Epithelial cell of proximal tubule (primary cell): ENCODE results near the gene CAMTA2. TPM values are rescaled to one million over a fixed set of nuclear protein-coding genes. Genes with fewer than 3 reads are reported as not detected.

ENCODE experiments used
- DNase-seq: peaks from one replicate; pipeline ENCODE4 v3.0.0-alpha.2; 2011; ENCODE audit warnings: low read depth
- H3K4me3 ChIP-seq: 2 replicates; pipeline ENCODE4 v1.5.1; 2011; ENCODE audit warnings: low read depth, mild to moderate bottlenecking, low read length
- total RNA-seq: library from RNA; depleted of rRNA; stranded (reverse); fragments of >200 nt; gene quantifications from 2 replicates; pipeline ENCODE4 v1.2.3, GENCODE V29; 2015
- TF ChIP-seq, protein P1 (sequence below): conservative IDR thresholded peaks from 2 replicates; pipeline ENCODE4 v1.5.1; 2012; ENCODE audit warnings: low read depth, mild to moderate bottlenecking, low read length

CAMTA2 gene
- total RNA-seq, 1 donor from 2014 or later = 16.7 TPM

DNA sequence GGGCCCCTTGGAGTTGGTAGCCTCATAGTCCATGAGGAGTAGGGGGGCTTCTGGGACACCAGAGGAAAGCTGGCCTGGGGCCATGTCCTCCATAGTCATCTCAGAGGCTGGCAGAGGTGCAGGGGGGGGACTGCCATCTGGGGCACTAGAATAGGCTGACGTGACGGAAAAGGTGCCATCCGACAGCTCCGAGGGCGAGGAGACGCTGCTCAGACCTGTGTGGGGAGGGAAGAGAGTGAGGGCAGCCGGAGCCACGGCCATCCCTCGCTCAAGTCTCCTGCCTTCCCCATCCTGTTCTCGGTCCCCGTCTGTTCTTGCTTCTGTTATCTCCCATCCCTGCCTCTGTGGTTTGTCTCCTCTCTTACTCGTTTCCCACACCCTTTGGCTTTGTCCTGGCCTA lies 15.2 kb downstream of the CAMTA2 start:
- H3K4me3 ChIP-seq = no peak overlapping the region
- TF ChIP-seq, protein P1, sequence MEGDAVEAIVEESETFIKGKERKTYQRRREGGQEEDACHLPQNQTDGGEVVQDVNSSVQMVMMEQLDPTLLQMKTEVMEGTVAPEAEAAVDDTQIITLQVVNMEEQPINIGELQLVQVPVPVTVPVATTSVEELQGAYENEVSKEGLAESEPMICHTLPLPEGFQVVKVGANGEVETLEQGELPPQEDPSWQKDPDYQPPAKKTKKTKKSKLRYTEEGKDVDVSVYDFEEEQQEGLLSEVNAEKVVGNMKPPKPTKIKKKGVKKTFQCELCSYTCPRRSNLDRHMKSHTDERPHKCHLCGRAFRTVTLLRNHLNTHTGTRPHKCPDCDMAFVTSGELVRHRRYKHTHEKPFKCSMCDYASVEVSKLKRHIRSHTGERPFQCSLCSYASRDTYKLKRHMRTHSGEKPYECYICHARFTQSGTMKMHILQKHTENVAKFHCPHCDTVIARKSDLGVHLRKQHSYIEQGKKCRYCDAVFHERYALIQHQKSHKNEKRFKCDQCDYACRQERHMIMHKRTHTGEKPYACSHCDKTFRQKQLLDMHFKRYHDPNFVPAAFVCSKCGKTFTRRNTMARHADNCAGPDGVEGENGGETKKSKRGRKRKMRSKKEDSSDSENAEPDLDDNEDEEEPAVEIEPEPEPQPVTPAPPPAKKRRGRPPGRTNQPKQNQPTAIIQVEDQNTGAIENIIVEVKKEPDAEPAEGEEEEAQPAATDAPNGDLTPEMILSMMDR = no peak
- DNase-seq = no peak

- no peak for DNase-seq
- H3K4me3 ChIP-seq = no peak overlapping the region
- TF ChIP-seq, protein P1 = no peak
Observed at GRCh38 chr17:4971826-4972225, 15.6 kb downstream of the CAMTA2 start.

GRCh38 chr17:4970273-4970672 lies 17.2 kb downstream of the CAMTA2 start:
- H3K4me3 ChIP-seq = no peak overlapping the region
- DNase-seq = no peak
- TF ChIP-seq, protein P1 = no peak

GRCh38 chr17:4969551-4970173 lies 17.8 kb downstream of the CAMTA2 start:
- H3K4me3 ChIP-seq = peak overlapping the region; percentile 82
- DNase-seq = no peak
- TF ChIP-seq, protein P1 = no peak

DNA sequence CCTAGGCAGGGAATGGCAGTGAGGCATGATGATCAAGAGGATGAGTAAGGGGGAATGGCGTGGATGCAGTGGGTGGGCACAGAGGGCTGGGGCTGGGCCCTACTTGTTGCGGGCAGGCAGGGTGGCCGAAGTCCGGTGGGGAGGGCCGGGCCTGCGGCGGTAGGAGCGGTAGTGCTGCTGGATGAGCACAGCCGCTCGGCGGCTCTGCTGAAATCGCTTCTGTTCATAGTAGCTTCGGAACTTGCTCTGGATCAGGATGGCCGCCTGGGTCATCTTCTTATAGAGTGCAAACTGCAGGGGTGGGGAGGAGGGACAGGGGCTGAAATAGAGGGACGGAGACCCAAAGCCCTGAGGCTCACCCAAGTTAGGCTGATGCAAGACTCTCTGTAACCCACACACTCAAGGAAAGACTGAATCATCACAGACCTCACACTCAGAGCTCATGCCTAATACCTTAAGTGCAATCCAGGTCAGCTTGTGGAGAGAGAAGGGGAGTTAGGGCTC lies 18.4 kb downstream of the CAMTA2 start:
- peak overlapping the region; percentile 82 for H3K4me3 ChIP-seq
- peak; percentile 87 for DNase-seq
- TF ChIP-seq, protein P1 = no peak

GRCh38 chr17:4968486-4969046 lies 18.9 kb downstream of the CAMTA2 start:
- peak overlapping the region; percentile 82 for H3K4me3 ChIP-seq
- TF ChIP-seq, protein P1 = no peak
- DNase-seq = peak; percentile 30
